HG02678 (cell line): ENCODE results near the gene TBX18.

Source experiments
- ATAC-seq: cut with Tn5 transposase; IDR thresholded peaks from one replicate; pipeline ENCODE4 v1.9.1; 2021; ENCODE audit warnings: mild to moderate bottlenecking, moderate library complexity; ENCODE audit not compliant: unreplicated experiment

The TBX18 gene

GRCh38 chr6:84764332-84765049 is at the start of gene TBX18:
TSS of gene TBX18 (minus strand) at chr6:84764598. CDS start at chr6:84764181, 417 bp downstream.
- ATAC-seq: no peak

DNA sequence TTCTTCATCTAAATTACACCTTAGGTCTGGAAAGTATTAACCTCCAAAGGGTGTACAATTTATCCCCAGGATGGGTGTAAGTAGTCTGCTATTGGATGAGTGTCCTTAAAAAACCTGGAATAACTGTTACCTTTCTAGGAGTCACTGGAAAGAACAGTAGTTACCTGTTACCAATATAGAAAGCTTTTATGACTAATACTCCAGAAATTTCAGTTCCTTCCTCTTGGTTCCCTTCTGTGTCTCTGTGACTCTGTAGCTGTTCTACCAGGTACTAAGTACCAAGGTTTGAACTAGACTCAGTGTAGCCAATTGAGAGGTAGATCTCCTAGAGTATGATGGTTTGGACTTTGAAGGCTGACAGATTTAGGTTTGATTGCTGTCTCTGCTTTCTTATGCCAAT is 47.0 kb upstream of the TBX18 start:
- ATAC-seq: no peak

DNA sequence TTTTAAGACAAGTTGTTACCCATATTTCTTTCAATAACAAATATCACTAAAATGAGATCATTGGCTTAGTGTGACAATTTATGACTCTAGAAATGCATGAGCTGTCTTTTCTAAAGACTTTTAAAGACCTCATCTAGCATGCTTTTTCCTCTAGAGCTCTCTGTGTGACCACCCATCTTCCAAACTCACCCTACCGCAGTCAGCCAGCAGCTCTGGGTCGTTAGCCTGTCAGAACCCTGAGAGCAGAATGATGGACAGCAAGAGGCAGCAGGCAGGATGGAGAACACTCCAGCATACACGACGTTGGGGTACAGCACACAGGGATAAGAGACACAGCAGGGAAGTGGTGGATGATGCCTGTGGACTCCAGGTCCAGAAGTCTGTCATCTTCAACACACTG is 45.1 kb upstream of the TBX18 start:
- ATAC-seq: no peak

GRCh38 chr6:84808491-84809061 is 44.2 kb upstream of the TBX18 start:
- ATAC-seq: no peak

GRCh38 chr6:84805145-84805544 is 40.7 kb upstream of the TBX18 start:
- ATAC-seq: no peak

GRCh38 chr6:84804720-84805119 is 40.3 kb upstream of the TBX18 start:
- no peak for ATAC-seq

DNA sequence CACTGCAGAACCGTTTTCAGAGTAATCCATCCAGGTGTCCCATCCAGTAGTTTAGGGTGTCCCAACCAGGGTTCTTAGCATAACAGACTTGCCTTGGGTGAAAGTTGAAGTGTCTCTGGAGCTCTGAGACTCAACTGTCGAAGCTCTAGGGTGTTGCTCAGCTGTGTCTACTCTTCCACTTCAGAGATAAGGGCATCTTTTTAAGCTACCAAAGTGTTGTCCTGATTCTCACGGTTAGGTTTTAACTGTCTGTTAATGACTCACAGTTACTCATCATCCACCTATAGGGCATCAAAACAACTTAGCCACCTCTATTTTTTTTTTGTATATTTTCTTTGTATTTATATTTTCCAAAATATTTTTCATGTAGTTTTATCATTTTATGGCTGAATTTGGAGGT is 36.9 kb upstream of the TBX18 start:
- no peak for ATAC-seq

DNA sequence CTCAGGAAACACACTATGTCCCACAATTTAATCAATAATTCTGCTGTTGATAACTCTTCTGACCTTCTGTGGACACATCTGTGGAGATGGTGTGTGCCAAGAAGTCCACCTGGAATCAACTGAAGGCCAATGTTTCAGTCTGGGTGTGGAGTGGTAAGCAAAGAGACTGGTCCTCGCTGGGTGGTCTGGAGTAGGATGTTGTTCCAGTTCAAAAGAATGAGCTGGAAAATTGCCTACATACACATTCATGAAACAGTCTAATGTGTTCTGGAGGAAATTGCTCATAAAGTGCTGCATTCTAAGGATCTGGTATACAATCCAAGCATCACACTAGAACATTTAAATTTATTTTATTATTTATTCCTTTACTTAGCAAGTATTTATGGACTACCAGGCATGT is 33.9 kb upstream of the TBX18 start:
- no peak for ATAC-seq

DNA sequence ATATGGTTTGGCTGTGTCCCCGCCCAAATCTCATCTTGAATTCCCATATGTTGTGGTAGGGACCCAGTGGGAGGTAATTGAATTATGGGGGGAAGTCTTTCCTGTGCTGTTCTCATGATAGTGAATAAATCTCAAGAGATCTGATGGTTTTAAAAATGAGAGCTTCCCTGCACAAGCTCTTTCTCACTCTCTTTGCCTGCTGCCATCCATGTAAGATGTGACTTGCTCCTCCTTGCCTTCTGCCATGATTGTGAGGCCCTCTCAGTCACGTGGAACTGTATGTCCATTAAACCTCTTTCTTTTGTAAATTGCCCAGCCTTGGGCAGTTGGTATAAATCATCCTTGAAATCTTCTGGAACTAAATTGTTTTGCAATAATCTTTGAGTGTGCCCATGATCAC is 31.9 kb upstream of the TBX18 start:
- ATAC-seq: no peak

DNA sequence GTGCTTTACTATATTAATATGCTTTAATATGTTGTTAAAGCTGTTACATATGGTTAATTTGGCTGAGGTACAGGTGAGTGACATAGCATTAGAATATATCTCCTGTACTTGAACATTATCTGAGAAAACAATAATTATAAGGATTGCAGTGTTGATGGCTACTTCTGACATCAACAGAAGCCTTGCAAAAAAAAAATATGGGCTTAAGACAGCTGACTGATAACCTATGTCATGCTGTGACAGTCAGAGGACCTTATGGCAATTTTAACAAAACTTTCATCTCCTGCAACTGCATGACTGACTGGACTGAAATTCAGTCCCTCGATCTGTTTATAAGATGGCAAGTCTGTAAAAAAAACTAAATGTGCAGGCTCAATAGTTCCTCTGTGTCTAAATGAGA is 27.5 kb upstream of the TBX18 start:
- no peak for ATAC-seq

- no peak for ATAC-seq
These were observed 26.8 kb upstream of the TBX18 start for GRCh38 chr6:84791233-84791632.

GRCh38 chr6:84789170-84789569 is 24.8 kb upstream of the TBX18 start:
- no peak for ATAC-seq

DNA sequence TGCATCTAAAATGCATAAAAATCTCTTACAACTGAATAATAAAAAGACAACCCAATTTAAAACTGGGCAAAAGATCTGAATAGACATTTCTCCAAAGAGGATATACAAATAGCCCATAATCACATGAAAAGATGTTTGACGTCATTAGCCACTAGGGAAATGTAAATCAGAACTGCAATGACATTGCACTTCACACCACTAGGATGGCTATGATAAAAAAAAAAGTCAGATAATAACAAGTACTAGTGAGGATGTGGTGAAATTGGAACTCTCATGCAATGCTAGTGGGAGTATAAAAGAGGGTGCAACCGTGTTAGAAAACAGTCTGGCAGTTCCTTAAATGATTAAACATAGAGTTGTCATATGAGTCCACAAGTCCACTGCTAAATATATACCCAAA is 24.3 kb upstream of the TBX18 start:
- no peak for ATAC-seq

DNA sequence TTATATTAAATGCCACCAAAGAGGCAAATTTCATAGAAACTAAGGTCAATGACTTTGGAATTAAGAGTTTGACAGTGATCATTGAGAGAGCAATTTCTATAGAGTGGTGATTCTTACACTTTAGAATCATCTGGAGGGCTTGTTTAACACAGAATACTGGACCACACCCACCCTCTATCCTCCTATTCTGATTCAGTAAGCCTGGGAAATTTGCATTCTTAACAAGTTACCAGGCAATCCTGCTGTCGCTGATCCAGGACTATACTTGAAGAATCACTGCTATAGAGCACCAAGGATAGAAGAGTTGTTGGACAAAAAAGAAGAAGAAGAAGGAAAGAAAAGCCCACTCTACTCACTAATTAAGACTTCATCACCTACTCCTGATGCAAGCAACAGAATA is 21.3 kb upstream of the TBX18 start:
- no peak for ATAC-seq

GRCh38 chr6:84779917-84780316 is 15.5 kb upstream of the TBX18 start:
- no peak for ATAC-seq

DNA sequence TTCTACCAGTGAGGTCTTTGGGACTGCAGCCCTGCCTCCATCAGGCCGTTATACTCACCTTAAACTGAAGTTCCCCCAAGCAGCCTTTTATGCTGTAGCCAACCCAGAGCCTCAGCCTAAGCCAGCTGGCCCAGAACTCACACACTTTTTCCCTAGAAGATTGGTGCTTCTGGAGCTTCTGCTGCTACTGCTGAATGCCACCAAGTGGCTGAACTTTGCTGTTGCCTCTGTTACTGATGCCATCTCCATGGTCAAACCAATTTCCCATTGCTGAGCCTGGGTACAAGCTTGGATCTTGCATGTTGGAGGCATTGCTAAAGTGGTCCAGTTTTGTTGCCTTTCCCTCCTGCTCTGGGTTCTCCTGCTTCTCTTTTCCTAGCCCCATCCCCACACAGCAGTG is 15.0 kb upstream of the TBX18 start:
- no peak for ATAC-seq

DNA sequence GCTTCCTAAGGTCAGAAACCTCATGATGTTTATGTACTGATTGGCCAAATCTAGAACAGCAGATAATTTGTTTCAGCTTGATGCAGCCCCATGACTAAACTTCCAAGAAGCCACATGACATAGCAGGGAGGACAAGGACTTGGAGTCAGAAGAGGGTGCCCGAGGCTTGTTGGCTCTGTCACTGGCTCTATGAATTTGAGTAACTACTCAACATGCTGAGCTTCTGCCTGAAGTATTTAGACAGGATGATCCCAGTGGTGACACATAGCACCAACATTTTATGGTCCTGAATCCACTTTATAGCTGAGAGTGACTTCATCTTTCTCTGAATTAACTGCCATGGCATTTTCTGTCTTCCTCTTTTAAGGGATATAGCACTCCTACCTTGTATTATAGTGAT is 13.5 kb upstream of the TBX18 start:
- no peak for ATAC-seq

GRCh38 chr6:84776392-84776791 is 12.0 kb upstream of the TBX18 start:
- ATAC-seq: no peak

DNA sequence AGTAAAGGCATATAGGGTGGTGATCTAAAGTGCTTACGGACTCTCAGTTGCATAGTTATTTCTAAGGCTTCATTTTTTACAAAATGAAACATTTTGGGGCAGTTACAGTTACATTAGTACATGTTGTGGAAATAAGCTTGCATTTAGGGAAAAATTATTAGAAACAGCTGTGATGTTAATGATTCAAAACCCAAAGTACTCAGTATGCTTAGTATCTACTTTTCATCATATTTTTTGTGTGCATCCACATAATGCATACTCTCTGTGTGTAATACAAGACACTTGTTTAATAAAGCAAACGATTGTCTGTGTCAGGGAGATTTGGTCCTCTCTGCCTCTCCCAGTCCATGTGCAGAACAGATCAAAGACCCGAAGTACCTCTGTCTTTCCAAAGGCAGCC is 11.4 kb upstream of the TBX18 start:
- ATAC-seq: no peak

GRCh38 chr6:84774985-84775284 is 10.5 kb upstream of the TBX18 start:
- peak; percentile 5 for ATAC-seq

GRCh38 chr6:84774157-84774984 is 10.0 kb upstream of the TBX18 start:
- peak; percentile 70 for ATAC-seq

GRCh38 chr6:84773431-84774156 is 9.2 kb upstream of the TBX18 start:
- ATAC-seq: no peak
